GM10266 (cell line): ENCODE measurements around the gene MT1B.

ENCODE experiments used
- DNase-seq: peaks from one replicate; pipeline ENCODE4 v3.0.0; 2012; ENCODE audit errors: extremely low spot score
- TF ChIP-seq, protein P1 (sequence below): IDR thresholded peaks from 2 replicates; pipeline ENCODE4 v1.5.1; 2012; ENCODE audit warnings: mild to moderate bottlenecking, low read depth; ENCODE audit not compliant: control insufficient read depth, insufficient read depth; ENCODE audit errors: missing control alignments

Gene MT1B

DNA sequence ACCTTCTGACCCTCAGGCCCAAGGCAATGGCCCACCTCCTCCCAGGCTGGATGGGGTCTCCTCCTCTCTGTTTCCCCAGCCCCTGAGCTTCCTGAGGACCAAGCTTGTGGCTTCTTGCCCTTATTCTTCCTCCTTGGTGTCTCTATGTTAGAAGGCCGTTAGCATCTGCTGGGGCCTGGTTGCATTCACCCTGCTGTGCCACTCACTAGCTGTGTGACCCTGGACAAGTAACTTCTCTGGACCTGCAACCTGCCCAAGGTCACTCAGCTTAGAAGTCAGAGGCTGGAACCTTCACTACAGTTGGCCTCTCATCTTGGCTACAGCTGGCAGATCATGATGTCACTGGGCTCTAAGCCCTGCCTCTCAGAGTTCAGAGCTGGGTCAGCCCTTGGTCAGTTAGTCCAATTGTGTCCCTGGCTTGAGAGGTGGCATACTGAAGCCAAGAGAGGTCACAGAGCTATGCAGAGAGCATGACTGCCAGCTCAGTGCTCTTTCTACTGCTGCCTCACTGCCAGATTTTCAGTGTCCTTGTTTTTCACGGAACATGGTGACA lies 40.3 kb upstream of the MT1B start:
- DNase-seq = no peak
- TF ChIP-seq, protein P1, sequence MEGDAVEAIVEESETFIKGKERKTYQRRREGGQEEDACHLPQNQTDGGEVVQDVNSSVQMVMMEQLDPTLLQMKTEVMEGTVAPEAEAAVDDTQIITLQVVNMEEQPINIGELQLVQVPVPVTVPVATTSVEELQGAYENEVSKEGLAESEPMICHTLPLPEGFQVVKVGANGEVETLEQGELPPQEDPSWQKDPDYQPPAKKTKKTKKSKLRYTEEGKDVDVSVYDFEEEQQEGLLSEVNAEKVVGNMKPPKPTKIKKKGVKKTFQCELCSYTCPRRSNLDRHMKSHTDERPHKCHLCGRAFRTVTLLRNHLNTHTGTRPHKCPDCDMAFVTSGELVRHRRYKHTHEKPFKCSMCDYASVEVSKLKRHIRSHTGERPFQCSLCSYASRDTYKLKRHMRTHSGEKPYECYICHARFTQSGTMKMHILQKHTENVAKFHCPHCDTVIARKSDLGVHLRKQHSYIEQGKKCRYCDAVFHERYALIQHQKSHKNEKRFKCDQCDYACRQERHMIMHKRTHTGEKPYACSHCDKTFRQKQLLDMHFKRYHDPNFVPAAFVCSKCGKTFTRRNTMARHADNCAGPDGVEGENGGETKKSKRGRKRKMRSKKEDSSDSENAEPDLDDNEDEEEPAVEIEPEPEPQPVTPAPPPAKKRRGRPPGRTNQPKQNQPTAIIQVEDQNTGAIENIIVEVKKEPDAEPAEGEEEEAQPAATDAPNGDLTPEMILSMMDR = no peak

DNA sequence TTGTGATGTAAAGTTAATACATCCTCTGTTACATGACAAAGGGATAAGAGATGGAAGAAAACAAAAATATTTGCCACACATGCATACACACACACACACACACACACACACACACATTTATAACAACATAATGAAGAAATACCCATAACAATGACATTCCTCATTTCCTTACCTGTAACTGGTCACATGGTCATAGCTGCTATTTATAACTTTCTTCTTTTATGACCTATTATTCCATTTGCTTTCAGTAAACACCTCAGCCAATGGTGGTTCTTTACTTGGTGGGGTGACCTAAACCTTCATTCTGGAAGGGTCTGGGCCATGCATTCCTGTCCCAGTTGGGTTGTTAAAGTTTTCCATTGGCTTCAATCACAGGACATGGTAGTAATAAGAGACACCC lies 38.0 kb upstream of the MT1B start:
- DNase-seq = no peak

DNA sequence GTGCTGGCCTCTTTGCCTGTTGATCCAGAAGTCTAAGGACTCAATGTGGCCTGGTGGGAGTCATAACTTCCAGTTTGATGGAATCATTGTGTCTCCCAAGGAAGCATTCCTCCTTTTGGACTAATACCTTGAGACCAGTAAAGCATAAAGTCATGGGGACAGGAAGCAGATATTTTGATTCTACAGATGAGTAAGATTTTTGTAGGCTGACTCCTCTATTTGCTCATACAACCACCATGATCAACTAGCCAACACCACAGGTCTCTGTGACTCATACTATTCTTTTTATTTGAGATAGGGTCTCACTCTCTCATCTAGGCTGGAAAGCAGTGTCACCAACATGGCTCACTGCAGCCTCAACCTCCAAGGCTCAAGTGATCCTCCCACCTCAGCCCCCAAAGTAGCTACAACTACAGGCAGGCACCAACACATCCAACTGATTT lies 37.1 kb upstream of the MT1B start:
- TF ChIP-seq, protein P1 = no peak
- no peak for DNase-seq

More for the DNA sequence above, 38.0 kb upstream of the MT1B start:
- TF ChIP-seq, protein P1 = no peak

DNA sequence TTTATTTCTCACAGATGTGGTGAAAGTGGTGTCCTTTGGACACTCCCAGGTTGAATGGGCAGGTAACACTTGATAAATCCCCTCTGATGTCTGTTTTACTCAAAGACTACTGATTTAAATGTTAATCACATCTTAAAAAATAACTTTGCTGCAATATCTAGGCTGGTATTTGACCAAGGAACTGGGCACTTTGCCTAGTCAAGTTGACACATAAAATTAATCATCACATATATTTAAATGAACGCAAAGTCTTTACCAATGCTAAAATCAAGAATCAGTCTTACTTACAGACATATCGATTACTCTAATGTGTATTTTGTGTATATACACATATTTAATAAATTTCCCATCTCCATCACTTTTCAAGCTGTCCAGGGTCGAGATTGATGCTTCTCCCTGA lies 36.3 kb upstream of the MT1B start:
- TF ChIP-seq, protein P1 = no peak
- no peak for DNase-seq

DNA sequence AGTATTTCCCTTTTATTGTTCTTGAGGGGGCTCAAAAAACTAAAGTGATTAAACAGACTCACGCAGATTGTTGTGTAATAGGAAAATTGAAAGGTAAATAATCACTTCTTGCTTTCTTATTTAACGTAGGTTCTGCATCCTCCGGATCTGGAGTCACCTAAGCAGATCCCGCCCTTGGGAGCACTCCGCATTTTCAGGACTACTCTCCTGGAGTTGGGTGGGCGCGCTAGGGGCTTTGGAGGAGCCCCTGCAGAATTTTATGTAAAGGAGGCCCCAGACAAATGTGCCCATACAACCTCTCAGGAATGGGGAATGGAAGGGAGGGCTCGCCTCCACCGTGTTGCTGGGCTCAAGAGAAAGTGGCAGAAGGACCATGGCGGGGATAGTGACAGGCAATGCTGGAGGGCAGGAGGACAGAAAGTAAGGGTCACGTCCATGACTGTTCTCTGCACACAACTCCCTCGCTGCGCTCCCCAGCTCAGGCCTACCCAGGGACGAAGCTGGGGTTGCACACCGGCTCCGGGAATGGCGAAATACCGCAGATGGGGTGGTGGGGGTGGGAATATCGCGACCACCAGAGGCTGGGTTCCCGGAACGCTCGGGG lies 35.0 kb upstream of the MT1B start:
- TF ChIP-seq, protein P1 = no peak
- no peak for DNase-seq

DNA sequence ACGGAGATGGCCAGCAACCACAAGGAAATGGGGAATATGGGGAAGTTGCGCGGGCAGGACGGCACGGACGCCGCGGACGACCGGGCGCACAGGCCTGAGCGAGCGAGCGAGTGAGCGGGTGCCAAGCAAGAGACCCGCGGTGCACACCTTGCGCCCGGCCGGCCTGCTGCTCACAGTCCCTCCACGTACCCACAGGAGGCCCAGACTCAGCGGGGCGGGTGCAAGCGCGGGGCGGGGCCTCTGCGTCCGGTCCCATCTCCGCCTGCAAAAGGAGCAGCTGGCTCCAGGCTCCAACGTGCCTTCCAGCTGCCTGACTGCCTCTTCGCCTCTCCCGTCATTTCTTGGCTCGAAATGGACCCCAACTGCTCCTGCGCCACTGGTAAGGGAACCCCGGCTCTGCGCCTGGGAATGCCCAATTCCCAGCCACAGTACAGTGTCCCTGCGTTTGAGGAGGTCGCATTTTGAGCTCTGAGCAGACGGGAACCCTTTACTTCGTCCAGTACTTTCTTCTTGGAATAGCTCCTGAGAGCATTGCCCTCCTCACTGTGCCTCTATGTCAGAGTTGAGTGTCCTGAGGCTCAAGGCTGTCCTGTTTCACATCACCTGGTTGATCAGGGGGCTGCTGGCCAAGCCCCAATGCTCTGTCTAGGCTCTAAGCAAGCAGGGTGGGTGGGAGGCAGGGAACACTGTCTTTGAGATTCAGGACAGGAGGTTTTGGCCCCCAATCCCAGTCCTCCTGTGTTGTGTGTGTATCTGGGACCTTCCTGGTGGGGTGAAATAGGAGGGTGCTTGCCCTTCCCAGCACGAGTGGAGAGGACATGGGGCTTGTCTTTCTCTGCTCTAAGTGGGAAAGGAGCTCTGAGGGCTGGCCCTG lies 34.2 kb upstream of the MT1B start:
- TF ChIP-seq, protein P1 = no peak
- no peak for DNase-seq

DNA sequence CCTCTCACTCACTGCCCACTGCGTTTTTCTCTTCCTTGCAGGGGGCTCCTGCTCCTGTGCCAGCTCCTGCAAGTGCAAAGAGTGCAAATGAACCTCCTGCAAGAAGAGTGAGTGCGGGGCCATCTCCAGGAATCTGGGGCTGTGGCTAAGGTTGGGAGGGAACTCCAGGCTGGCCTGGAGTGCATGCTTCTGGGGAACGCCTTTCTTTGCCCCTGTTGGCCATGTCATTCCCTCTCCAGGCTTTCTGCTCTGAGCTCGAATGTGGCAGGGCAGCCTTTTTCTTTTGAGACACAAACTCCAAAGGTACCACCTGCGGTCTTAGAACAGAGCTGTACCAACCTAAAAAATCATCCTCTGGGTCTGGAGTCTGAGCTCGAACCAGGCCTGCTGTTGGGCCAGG lies 33.5 kb upstream of the MT1B start:
- TF ChIP-seq, protein P1 = no peak
- DNase-seq = no peak
